C4-2B (cell line): ENCODE results near the gene SLC30A1.

ENCODE experiments used
- ZFX ChIP-seq: fragments of 450-650 bp; IDR thresholded peaks from 2 replicates; pipeline ENCODE4 v1.6.1; 2017
- TF ChIP-seq, protein P1 (sequence below): fragments of 450-650 bp; conservative IDR thresholded peaks from 2 replicates; pipeline ENCODE4 v1.5.1; 2017; ENCODE audit warnings: mild to moderate bottlenecking

DNA sequence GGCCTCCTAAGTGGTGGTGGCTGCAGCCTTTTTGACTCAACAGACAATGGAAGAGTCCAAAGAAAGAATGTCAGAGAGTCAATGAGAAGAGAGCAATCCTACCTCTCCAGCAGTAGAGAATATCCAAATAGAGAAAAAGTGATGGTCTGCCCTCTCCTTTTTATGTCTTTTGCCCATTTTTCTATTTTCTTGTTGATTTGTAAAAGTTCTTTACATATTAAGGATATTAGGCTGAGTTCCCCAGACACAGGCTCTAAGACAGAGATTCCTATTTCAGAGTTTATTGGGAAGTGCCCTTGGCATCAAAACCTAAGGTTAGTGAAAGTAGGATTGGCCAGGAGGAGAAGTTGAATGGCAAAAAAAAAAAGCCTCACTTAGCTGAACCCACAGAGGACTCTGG, 20.3 kb upstream of the SLC30A1 start:
- TF ChIP-seq, protein P1, sequence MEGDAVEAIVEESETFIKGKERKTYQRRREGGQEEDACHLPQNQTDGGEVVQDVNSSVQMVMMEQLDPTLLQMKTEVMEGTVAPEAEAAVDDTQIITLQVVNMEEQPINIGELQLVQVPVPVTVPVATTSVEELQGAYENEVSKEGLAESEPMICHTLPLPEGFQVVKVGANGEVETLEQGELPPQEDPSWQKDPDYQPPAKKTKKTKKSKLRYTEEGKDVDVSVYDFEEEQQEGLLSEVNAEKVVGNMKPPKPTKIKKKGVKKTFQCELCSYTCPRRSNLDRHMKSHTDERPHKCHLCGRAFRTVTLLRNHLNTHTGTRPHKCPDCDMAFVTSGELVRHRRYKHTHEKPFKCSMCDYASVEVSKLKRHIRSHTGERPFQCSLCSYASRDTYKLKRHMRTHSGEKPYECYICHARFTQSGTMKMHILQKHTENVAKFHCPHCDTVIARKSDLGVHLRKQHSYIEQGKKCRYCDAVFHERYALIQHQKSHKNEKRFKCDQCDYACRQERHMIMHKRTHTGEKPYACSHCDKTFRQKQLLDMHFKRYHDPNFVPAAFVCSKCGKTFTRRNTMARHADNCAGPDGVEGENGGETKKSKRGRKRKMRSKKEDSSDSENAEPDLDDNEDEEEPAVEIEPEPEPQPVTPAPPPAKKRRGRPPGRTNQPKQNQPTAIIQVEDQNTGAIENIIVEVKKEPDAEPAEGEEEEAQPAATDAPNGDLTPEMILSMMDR: no peak
- TF ChIP-seq ZFX: no peak
